Measurements from ENCODE around the gene CD48.
"Not testable (repeated sequence)": the region's sequence is repeated elsewhere in the genome, so short reads cannot be mapped to it uniquely, and the experiment has no call there.

CD48 gene

GRCh38 chr1:160672789-160673695 lies 38.6 kb downstream of the CD48 start:
- no peak for DNase-seq

- no peak for DNase-seq
These were observed 39.8 kb downstream of the CD48 start for GRCh38 chr1:160671603-160672517.

GRCh38 chr1:160670701-160671100 lies 40.9 kb downstream of the CD48 start:
- DNase-seq: no peak

- DNase-seq: no peak
These were observed 41.8 kb downstream of the CD48 start for GRCh38 chr1:160669802-160670201.

GRCh38 chr1:160669276-160669675 lies 42.3 kb downstream of the CD48 start:
- no peak for DNase-seq

- DNase-seq: no peak
These were observed 43.7 kb downstream of the CD48 start for GRCh38 chr1:160667896-160668295.

GRCh38 chr1:160666079-160666442 lies 45.6 kb downstream of the CD48 start:
- DNase-seq: no peak

GRCh38 chr1:160665330-160666078 lies 46.1 kb downstream of the CD48 start:
- no peak for DNase-seq

- no peak for DNase-seq
These were observed 47.0 kb downstream of the CD48 start for GRCh38 chr1:160664573-160665051.

- no peak for DNase-seq
These were observed 48.7 kb downstream of the CD48 start for GRCh38 chr1:160662910-160663309.

GRCh38 chr1:160659566-160659965 lies 52.1 kb downstream of the CD48 start:
- DNase-seq: no peak

- no peak for DNase-seq
These were observed 52.8 kb downstream of the CD48 start for GRCh38 chr1:160658814-160659193.

- no peak for DNase-seq
These were observed 53.3 kb downstream of the CD48 start for GRCh38 chr1:160658162-160658813.

GRCh38 chr1:160657250-160657781 lies 54.3 kb downstream of the CD48 start:
- no peak for DNase-seq

- DNase-seq: no peak
These were observed 54.9 kb downstream of the CD48 start for GRCh38 chr1:160656737-160657136.

GRCh38 chr1:160653620-160654016 lies 58.0 kb downstream of the CD48 start:
- DNase-seq: no peak

GRCh38 chr1:160652924-160653619 lies 58.5 kb downstream of the CD48 start:
- no peak for DNase-seq

GRCh38 chr1:160652065-160652641 lies 59.5 kb downstream of the CD48 start:
- not testable (repeated sequence) for DNase-seq

- DNase-seq: no peak
These were observed 60.1 kb downstream of the CD48 start for GRCh38 chr1:160651433-160652064.

- DNase-seq: no peak
These were observed 64.3 kb downstream of the CD48 start for GRCh38 chr1:160647329-160647720.
